GM23338 (cell line): ENCODE data around the gene TDRD7. TPM values are rescaled to one million over a fixed set of nuclear protein-coding genes. Genes with fewer than 3 reads are reported as not detected.

ENCODE experiments used
- ATAC-seq: fragments of 200-7000 bp; cut with Tn5 transposase; 3 replicates; pipeline ENCODE4 v1.9.1; 2020
- DNase-seq: peaks from one replicate; pipeline ENCODE4 v3.0.0-alpha.2; 2015; ENCODE audit warnings: low spot score
- H2AFZ ChIP-seq: fragments of 200-600 bp; sonication (generic); 2 replicates; pipeline ENCODE4 v1.8.0; 2016; ENCODE audit warnings: antibody characterized with exemption, mild to moderate bottlenecking, moderate library complexity
- H3F3A ChIP-seq: fragments of 200-600 bp; sonication (generic); replicated peaks from 2 replicates; pipeline ENCODE4 v1.8.0; 2017; ENCODE audit warnings: antibody characterized with exemption, mixed run types, low read depth
- H3K27ac ChIP-seq: fragments of 200-600 bp; sonication (generic); 2 replicates; pipeline ENCODE4 v1.6.1; 2016; ENCODE audit warnings: low read depth
- H3K27me3 ChIP-seq: fragments of 200-600 bp; sonication (generic); 2 replicates; pipeline ENCODE4 v1.8.0; 2016; ENCODE audit warnings: mild to moderate bottlenecking, mixed run types, moderate library complexity; ENCODE audit not compliant: insufficient read depth
- H3K36me3 ChIP-seq: fragments of 200-600 bp; sonication (generic); 2 replicates; pipeline ENCODE4 v1.8.0; 2016; ENCODE audit warnings: mild to moderate bottlenecking; ENCODE audit not compliant: insufficient read depth
- H3K4me1 ChIP-seq: fragments of 200-600 bp; sonication (generic); 2 replicates; pipeline ENCODE4 v1.8.0; 2016; ENCODE audit warnings: mild to moderate bottlenecking, moderate library complexity; ENCODE audit not compliant: insufficient read depth
- H3K4me2 ChIP-seq: fragments of 200-600 bp; sonication (generic); 2 replicates; pipeline ENCODE4 v1.7.1; 2017; ENCODE audit warnings: mixed run types
- H3K4me3 ChIP-seq: fragments of 200-600 bp; sonication (generic); 2 replicates; pipeline ENCODE4 v1.6.1; 2016; ENCODE audit warnings: mixed run types
- H3K79me2 ChIP-seq: fragments of 200-600 bp; sonication (generic); replicated peaks from 2 replicates; pipeline ENCODE4 v1.8.0; 2017; ENCODE audit warnings: mild to moderate bottlenecking; ENCODE audit not compliant: insufficient read depth
- H3K9me2 ChIP-seq: fragments of 200-600 bp; sonication (generic); 2 replicates; pipeline ENCODE4 v1.8.0; 2017; ENCODE audit not compliant: insufficient read depth
- H4K20me1 ChIP-seq: fragments of 200-600 bp; sonication (generic); replicated peaks from 2 replicates; pipeline ENCODE4 v1.8.0; 2017; ENCODE audit warnings: mild to moderate bottlenecking; ENCODE audit not compliant: insufficient read depth
- H3K27ac Mint-ChIP-seq: 2 replicates; pipeline ENCODE4 v1.8.0; 2020; ENCODE audit warnings: inconsistent platforms, mild to moderate bottlenecking, moderate library complexity, mixed read lengths
- H3K27me3 Mint-ChIP-seq: 3 replicates; pipeline ENCODE4 v1.8.0; 2022; ENCODE audit warnings: low read depth, mild to moderate bottlenecking, moderate library complexity, mixed read lengths, inconsistent platforms; ENCODE audit not compliant: insufficient read depth, poor library complexity
- H3K36me3 Mint-ChIP-seq: 3 replicates; pipeline ENCODE4 v1.8.0; 2021; ENCODE audit warnings: low read depth, mild to moderate bottlenecking, inconsistent platforms, moderate library complexity, mixed read lengths
- H3K4me1 Mint-ChIP-seq: 3 replicates; pipeline ENCODE4 v1.8.0; 2020; ENCODE audit warnings: mild to moderate bottlenecking, inconsistent platforms, mixed read lengths
- H3K4me3 Mint-ChIP-seq: 3 replicates; pipeline ENCODE4 v1.8.0; 2021; ENCODE audit warnings: moderate library complexity, mild to moderate bottlenecking, inconsistent platforms, mixed read lengths
- H3K9me3 Mint-ChIP-seq: 3 replicates; pipeline ENCODE4 v1.8.0; 2020; ENCODE audit warnings: moderate library complexity, mild to moderate bottlenecking, inconsistent platforms, mixed read lengths
- NANOG ChIP-seq: IDR thresholded peaks from 2 replicates; pipeline ENCODE4 v1.6.1; 2016; ENCODE audit warnings: antibody characterized with exemption, borderline replicate concordance
- STAT1 ChIP-seq: IDR thresholded peaks from one replicate; pipeline ENCODE4 v1.6.1; 2016; ENCODE audit warnings: antibody characterized with exemption; ENCODE audit not compliant: unreplicated experiment
- polyA plus RNA-seq: library from polyadenylated mRNA; unstranded; fragments of >200 nt; fragmentation: Nextera tagmentation; extraction: Ambion mirVana; gene quantifications from 2 replicates; pipeline ENCODE4 v1.2.1, GENCODE V29; 2016
- total RNA-seq: library from RNA; depleted of rRNA; stranded (reverse); fragments of >200 nt; shearing (Covaris generic); gene quantifications from 2 replicates; pipeline ENCODE4 v1.2.3, GENCODE V29; 2014
- TF ChIP-seq, protein P1 (sequence below): fragments of 250-450 bp; sonication (Bioruptor Pico); IDR thresholded peaks from 2 replicates; pipeline ENCODE4 v1.5.0; 2020; ENCODE audit warnings: mild to moderate bottlenecking, moderate library complexity
- TF ChIP-seq, protein P2 (sequence below): IDR thresholded peaks from one replicate; pipeline ENCODE4 v1.6.1; 2018; ENCODE audit warnings: antibody characterized with exemption; ENCODE audit not compliant: unreplicated experiment

The TDRD7 gene
- total and polyA plus RNA-seq, 2 experiments from 2014 or later = 1.7 to 3.1 TPM

DNA sequence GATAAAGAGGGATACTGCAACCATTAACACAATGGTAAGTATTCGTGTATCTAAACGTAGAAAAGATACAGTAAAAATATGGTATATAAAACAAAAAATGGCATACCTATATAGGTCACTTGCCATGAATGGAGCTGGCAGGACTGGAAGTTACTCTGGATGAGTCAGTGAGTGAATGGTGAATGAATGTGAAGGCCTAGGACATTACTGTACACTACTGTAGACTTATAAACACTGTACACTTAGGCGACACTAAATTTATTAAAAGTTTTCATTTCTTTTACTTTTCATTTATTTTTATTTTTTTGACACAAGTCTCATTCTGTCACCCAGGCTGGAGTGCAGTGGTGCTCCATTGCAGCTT is 14.1 kb downstream of the TDRD7 start (continued):
- TF ChIP-seq, protein P1, sequence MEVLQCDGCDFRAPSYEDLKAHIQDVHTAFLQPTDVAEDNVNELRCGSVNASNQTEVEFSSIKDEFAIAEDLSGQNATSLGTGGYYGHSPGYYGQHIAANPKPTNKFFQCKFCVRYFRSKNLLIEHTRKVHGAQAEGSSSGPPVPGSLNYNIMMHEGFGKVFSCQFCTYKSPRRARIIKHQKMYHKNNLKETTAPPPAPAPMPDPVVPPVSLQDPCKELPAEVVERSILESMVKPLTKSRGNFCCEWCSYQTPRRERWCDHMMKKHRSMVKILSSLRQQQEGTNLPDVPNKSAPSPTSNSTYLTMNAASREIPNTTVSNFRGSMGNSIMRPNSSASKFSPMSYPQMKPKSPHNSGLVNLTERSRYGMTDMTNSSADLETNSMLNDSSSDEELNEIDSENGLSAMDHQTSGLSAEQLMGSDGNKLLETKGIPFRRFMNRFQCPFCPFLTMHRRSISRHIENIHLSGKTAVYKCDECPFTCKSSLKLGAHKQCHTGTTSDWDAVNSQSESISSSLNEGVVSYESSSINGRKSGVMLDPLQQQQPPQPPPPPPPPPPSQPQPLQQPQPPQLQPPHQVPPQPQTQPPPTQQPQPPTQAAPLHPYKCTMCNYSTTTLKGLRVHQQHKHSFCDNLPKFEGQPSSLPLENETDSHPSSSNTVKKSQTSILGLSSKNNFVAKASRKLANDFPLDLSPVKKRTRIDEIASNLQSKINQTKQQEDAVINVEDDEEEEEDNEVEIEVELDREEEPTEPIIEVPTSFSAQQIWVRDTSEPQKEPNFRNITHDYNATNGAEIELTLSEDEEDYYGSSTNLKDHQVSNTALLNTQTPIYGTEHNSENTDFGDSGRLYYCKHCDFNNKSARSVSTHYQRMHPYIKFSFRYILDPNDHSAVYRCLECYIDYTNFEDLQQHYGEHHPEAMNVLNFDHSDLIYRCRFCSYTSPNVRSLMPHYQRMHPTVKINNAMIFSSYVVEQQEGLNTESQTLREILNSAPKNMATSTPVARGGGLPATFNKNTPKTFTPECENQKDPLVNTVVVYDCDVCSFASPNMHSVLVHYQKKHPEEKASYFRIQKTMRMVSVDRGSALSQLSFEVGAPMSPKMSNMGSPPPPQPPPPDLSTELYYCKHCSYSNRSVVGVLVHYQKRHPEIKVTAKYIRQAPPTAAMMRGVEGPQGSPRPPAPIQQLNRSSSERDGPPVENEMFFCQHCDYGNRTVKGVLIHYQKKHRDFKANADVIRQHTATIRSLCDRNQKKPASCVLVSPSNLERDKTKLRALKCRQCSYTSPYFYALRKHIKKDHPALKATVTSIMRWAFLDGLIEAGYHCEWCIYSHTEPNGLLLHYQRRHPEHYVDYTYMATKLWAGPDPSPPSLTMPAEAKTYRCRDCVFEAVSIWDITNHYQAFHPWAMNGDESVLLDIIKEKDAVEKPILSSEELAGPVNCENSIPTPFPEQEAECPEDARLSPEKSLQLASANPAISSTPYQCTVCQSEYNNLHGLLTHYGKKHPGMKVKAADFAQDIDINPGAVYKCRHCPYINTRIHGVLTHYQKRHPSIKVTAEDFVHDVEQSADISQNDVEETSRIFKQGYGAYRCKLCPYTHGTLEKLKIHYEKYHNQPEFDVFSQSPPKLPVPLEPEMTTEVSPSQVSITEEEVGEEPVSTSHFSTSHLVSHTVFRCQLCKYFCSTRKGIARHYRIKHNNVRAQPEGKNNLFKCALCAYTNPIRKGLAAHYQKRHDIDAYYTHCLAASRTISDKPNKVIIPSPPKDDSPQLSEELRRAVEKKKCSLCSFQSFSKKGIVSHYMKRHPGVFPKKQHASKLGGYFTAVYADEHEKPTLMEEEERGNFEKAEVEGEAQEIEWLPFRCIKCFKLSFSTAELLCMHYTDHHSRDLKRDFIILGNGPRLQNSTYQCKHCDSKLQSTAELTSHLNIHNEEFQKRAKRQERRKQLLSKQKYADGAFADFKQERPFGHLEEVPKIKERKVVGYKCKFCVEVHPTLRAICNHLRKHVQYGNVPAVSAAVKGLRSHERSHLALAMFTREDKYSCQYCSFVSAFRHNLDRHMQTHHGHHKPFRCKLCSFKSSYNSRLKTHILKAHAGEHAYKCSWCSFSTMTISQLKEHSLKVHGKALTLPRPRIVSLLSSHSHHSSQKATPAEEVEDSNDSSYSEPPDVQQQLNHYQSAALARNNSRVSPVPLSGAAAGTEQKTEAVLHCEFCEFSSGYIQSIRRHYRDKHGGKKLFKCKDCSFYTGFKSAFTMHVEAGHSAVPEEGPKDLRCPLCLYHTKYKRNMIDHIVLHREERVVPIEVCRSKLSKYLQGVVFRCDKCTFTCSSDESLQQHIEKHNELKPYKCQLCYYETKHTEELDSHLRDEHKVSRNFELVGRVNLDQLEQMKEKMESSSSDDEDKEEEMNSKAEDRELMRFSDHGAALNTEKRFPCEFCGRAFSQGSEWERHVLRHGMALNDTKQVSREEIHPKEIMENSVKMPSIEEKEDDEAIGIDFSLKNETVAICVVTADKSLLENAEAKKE (CRISPR knock-in tag) = no peak
- TF ChIP-seq NANOG (no peak), STAT1 (no peak)

DNA sequence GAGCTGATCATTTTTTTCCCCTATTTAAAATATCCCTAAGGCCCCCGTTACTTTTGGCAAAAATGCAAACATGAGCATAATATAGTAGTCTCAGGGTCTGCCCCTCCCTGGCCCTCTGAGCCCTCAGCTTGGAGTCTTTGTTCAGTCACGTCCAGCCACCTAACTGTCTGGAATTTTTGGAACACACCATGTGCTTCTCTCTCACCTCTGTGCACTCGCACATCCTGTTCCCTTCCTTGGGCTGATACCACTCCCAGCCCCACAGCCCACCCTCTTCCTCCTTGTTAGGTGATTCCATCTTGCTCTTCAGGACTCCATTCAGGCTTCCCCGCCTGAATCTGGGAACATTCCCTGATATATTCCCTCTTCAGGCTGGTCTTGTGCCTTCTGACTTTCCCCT is 16.0 kb downstream of the TDRD7 start:
- H3K27me3 Mint-ChIP-seq = peaks cover 2% of the 10 kb centered on the region
- no peaks in the 10 kb centered on the region for H3F3A ChIP-seq
- no peaks in the 10 kb centered on the region for H3K27me3 ChIP-seq
- H3K36me3 ChIP-seq = no peaks in the 10 kb centered on the region
- H3K9me3 Mint-ChIP-seq = no peaks in the 10 kb centered on the region
- no peak overlapping the region for H2AFZ ChIP-seq
- no peak overlapping the region for H3K27ac ChIP-seq
- H3K4me3 ChIP-seq = no peak overlapping the region
- H3K4me1 Mint-ChIP-seq = peaks cover 7% of the 10 kb centered on the region
- H3K27ac Mint-ChIP-seq = no peak overlapping the region
- H3K36me3 Mint-ChIP-seq = no peaks in the 10 kb centered on the region
- no peak overlapping the region for H3K4me2 ChIP-seq
- no peak for DNase-seq
- H3K4me3 Mint-ChIP-seq = no peak overlapping the region
- no peaks in the 10 kb centered on the region for H3K9me2 ChIP-seq
- H3K4me1 ChIP-seq = 0 out of 2 replicates have a peak, but pooled peaks cover 7% of the 10 kb centered on the region
- ATAC-seq = no peak
- H4K20me1 ChIP-seq = no peaks in the 10 kb centered on the region
- no peaks in the 10 kb centered on the region for H3K79me2 ChIP-seq
- TF ChIP-seq, protein P1 (CRISPR knock-in tag) = no peak
- TF ChIP-seq, protein P2, sequence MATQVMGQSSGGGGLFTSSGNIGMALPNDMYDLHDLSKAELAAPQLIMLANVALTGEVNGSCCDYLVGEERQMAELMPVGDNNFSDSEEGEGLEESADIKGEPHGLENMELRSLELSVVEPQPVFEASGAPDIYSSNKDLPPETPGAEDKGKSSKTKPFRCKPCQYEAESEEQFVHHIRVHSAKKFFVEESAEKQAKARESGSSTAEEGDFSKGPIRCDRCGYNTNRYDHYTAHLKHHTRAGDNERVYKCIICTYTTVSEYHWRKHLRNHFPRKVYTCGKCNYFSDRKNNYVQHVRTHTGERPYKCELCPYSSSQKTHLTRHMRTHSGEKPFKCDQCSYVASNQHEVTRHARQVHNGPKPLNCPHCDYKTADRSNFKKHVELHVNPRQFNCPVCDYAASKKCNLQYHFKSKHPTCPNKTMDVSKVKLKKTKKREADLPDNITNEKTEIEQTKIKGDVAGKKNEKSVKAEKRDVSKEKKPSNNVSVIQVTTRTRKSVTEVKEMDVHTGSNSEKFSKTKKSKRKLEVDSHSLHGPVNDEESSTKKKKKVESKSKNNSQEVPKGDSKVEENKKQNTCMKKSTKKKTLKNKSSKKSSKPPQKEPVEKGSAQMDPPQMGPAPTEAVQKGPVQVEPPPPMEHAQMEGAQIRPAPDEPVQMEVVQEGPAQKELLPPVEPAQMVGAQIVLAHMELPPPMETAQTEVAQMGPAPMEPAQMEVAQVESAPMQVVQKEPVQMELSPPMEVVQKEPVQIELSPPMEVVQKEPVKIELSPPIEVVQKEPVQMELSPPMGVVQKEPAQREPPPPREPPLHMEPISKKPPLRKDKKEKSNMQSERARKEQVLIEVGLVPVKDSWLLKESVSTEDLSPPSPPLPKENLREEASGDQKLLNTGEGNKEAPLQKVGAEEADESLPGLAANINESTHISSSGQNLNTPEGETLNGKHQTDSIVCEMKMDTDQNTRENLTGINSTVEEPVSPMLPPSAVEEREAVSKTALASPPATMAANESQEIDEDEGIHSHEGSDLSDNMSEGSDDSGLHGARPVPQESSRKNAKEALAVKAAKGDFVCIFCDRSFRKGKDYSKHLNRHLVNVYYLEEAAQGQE = no peak
